GF-D8 (cell line): ENCODE results near the gene TAS2R20.
"Not testable (repeated sequence)": the region's sequence is repeated elsewhere in the genome, so short reads cannot be mapped to it uniquely, and the experiment has no call there.

Source experiments
- DNase-seq: peaks from one replicate; lab custom pipeline; 2025; lab: John Stamatoyannopoulos, UW

TAS2R20 gene, protein sequence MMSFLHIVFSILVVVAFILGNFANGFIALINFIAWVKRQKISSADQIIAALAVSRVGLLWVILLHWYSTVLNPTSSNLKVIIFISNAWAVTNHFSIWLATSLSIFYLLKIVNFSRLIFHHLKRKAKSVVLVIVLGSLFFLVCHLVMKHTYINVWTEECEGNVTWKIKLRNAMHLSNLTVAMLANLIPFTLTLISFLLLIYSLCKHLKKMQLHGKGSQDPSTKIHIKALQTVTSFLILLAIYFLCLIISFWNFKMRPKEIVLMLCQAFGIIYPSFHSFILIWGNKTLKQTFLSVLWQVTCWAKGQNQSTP

DNA sequence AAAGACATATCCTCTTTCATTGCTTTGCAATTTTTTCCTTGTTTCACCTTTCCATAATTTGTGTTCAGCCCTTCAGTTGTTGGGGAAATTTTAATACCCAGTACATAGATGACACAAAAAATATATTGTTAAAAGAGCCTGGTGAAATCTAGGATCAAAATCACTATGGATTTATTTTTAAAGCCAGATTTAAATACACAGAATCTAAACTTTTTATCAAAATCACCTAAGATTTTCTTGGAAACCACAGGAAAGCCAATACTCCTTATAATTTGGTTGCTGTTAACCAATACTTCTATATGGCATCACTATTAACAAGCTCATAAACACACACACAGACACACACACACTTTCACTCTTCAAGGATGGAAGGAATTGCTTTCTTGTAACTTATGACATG is at the start of gene TAS2R20:
Gene TAS2R20, minus strand, starts transcription at position 101 of the 400 bp plus-strand sequence. CDS start 429 bp downstream, outside the sequence.
- DNase-seq = no peak

DNA sequence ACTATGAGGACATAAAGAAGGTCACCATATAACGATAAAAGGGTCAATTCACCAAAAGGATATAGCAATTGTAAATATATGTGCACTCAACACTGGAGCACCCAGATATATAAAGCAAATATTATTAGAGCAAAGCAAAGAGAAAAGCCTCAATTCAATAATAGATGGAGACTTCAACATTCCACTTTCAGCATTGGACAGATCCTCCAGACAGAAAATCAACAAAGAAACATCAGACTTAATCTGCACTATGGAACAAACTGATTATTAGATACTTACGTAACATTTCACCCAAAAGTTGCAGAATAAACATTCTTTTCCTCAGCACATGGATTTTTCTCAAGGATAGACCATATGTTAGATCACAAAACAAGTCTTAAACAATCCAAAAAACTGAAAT is 43.3 kb upstream of the TAS2R20 start:
- not testable (repeated sequence) for DNase-seq

GRCh38 chr12:11040162-11040561 is 42.1 kb upstream of the TAS2R20 start:
- DNase-seq = no peak

DNA sequence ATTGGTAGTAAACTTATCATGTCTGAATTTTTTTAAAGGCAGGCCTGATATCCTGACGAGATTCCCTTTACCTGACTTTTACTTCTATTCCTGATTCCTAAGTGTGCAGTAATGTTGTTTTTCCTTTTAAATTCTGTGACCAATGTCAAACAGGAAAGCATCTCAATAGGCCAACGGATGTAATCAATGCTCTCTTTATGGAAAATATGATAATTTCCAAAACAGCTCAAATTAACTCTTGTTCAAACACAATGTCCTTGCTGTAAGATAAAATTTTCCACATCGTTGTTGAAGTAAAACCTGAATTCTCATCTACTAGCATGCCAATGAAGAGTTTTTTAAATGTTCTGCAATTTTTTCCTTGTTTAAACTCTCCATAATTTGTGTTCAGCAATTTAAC is 41.1 kb upstream of the TAS2R20 start:
- DNase-seq = no peak

DNA sequence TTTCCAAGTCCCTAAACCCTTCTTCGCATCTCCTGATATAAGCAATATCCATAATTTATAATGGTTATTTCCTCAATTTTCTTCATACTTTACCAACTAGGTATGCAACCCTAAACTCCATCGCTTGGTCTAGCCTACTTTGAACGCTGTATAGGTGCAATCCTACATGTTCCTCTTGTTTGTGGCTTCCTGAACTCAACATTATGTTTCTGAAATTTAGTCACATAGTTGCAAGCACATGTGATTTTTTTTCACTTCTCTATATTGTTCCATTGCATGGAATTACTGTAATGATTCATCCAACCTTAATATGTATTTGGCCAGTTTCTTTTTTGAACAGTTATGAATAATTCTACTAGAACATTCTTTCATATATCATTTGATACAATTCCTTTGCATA is 35.9 kb upstream of the TAS2R20 start:
- DNase-seq = not testable (repeated sequence)

DNA sequence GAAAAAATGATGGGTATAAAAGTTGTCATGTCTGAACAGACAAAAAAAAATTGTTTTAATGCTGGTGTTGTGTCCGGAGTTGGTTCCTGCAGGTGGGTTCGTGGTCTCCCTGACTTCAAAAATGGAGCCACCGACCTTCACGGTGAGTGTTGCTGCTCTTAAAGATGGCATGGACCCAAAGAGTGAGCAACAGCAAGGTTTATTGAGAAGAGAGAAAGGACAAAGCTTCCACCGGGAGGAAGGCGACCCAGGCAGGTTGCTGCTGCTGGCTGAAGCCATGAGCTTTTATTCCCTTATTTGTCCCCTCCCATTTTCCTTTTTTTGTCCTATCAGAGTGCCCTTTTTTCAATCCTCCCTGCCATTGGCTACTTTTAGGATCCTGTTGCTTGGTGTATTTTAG is 33.2 kb upstream of the TAS2R20 start, which contains the start of gene TAS2R31:
Gene TAS2R31, minus strand, starts transcription at position 101 of the 400 bp plus-strand sequence. Its CDS starts 72 bp downstream, at position 29.
- no peak for DNase-seq

DNA sequence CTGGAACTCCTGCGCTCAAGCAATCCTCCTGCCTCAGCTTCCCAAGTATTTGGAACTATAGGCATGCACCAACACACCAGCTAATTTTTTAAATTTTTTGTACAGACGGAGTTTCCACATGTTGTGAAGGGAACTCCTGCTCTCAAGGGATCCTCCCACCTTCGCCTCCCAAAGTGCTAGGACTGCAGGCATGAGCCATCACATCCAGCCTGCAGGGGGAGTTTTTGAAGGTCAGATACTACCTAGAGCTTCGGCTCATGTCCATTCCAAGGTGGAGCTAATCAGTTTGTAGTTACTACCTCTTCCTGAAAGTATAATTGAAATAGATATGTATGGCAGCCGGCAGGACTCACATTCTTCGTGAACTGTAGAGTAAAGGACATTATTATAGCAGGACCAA is 28.0 kb upstream of the TAS2R20 start:
- no peak for DNase-seq

GRCh38 chr12:11023387-11023786 is 25.3 kb upstream of the TAS2R20 start:
- DNase-seq = no peak

- no peak for DNase-seq
These were observed 24.4 kb upstream of the TAS2R20 start, which contains the start of gene TAS2R19 for GRCh38 chr12:11022520-11022919. Gene TAS2R19, minus strand, starts transcription at chr12:11022620. Its CDS starts 49 bp downstream, at chr12:11022571.

- no peak for DNase-seq
These were observed 18.8 kb upstream of the TAS2R20 start for GRCh38 chr12:11016937-11017336.

DNA sequence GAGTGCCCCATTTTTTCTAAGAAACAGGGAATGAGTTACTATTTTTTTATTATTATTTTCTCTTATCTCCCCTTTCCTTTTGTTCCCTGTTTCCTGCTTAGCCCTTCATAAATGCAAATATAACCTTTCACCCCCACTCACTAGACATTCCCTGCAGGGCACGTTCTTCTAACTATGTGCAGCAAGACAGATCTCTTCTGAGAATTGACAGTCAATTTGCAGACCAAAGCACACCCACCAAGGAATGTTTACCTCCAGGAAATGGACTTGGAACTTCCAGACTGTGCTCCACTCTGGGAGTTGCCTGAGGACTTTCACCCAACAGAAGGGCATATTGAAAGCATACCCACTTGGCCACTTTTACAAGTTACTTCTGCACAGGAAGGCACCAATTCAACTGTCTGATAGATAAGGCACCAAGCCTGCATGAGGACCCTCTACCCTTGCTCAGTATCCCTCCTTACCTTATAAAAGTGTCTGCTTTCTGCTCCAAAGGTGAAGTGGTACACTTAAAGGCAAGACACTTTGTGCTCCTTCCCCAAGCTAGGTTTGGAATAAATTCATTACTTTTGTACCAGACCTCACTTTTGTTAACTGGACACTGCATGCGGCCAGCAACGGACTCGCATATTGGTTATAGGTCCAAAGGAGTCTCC is 17.8 kb upstream of the TAS2R20 start:
- no peak for DNase-seq

DNA sequence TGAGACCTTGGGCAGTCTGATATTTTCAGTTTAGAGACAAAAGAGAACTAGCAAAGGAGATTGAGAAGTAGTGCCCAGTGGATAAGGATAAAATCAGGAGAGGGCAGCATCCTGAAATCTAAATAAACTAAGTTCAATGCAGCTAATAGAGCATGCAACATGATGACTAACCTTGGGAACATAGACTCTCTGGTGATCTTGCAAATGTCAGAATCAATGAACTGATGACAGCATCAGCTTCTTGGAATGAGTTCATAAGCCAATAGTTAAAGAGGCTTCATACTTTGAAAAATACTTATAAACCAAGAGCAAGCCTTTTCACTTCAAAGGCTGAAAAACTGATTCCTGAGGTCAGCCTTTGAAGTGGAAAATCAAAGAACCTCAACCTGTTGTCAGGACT is 16.1 kb upstream of the TAS2R20 start:
- no peak for DNase-seq

DNA sequence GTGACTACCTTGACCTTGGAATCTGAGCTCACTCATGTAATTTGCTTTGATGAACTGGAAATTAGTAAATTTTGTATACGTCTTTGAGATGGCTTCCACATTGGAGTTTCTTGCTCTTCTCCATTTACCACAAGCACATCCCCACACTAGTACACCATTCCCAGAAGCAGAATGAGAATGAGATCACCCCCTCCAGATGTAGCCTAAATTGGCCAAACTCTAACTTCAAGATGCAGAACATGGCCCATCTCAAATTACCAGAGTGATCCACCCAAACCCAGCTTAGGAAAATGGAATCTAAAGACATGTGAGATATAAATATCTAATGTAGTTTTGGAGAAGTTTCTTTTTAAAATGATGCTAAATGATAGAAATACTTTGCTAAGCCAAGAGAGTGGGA is 9.5 kb upstream of the TAS2R20 start:
- DNase-seq = no peak

- no peak for DNase-seq
These were observed 3.8 kb downstream of the TAS2R20 start for GRCh38 chr12:10994307-10994706.

DNA sequence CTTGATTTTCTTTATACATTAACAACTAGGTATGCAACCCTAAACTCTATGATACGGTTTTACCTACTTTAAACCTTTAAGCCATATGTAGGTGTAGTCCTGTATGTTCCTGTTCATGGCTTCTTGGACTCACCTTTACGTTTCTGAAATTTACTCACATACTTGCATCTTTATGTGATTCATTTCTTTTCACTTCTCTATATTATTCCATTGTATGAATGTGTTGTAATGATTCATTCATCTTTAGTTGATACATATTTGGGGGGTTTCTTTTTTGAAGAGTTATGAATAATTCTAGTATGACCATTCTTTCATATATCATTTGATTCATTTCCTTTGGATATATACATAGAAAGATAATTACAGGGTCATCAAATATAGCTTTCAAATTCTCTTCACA is 9.0 kb downstream of the TAS2R20 start:
- DNase-seq = no peak

- DNase-seq = no peak
These were observed 11.3 kb downstream of the TAS2R20 start, which contains the start of gene TAS2R50 for GRCh38 chr12:10986812-10987211. Gene TAS2R50, minus strand, starts transcription at chr12:10986912. Its CDS starts 52 bp downstream, at chr12:10986860.

GRCh38 chr12:10982244-10982643 is 15.9 kb downstream of the TAS2R20 start:
- no peak for DNase-seq

- no peak for DNase-seq
These were observed 23.1 kb downstream of the TAS2R20 start for GRCh38 chr12:10974965-10975364.

- DNase-seq = no peak
These were observed 29.2 kb downstream of the TAS2R20 start for GRCh38 chr12:10968765-10969456.

DNA sequence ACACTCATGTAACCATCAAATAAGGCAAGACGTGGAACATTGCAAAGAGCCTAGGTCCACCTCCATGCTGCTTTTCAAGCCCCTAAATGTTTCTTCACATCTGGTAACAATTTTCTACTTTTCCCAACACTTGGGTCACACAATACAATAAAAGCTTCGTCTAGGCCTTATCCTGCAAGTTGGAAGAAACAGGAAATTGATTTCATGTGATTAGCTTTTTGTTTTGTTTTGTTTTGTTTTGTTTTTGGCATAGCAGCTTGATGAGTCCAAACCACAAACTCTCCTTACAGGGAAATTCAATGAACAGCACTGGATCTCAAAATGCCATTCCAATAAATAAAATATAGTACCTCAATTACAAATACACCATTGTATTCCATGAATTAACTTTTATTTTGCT is 30.7 kb downstream of the TAS2R20 start:
- DNase-seq = no peak

- no peak for DNase-seq
These were observed 31.8 kb downstream of the TAS2R20 start for GRCh38 chr12:10966314-10966713.

DNA sequence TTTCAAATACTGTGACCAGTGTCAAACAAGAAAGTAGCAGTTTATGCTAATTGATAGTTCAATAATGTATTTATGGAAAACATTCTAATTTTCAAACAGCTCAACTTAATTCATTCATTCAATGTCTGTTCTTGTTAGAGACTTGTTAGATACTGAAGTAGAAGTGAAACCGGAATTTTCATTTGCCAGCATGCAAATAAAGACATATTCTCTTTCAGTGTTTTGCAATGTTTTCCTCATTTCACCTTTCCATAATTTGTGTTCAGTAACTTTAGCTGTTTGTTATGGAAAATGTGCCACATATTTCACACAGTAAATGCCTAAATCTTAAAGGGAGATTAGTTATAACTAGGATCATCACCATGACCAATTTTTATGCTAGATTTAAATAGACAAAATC is 32.6 kb downstream of the TAS2R20 start:
- no peak for DNase-seq

GRCh38 chr12:10960211-10960610 is 37.9 kb downstream of the TAS2R20 start:
- no peak for DNase-seq
